Fibroblast of gingiva (primary cell): ENCODE results near the gene SEMA3E.

Experiments
- DNase-seq: peaks from one replicate; pipeline ENCODE4 v3.0.0-alpha.2; 2011; ENCODE audit warnings: low read depth

SEMA3E gene

DNA sequence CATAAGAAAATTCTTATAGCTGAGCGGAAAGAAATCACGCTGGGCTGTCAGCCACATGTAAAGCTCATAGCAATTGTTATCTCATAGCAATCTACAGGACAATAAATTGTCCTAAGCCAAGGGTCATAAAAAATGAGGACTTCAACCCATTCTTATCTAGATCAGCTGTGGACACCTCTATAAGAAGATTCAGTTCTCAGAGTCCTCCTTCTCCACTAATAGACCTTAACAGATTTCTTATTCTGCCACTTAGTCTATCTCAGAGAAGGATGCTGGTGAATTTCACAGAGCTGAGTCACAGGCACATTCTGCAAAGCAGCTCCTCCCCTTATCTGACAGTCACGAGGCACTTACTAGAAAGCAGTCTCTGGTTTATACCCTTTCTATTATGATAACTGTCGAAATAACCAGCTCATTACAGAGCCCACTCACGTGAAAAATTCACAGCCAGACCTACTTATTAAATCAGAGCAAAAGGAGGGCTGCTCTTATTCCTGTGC lies 300.9 kb downstream of the SEMA3E start:
- DNase-seq, result peak; percentile 21

DNA sequence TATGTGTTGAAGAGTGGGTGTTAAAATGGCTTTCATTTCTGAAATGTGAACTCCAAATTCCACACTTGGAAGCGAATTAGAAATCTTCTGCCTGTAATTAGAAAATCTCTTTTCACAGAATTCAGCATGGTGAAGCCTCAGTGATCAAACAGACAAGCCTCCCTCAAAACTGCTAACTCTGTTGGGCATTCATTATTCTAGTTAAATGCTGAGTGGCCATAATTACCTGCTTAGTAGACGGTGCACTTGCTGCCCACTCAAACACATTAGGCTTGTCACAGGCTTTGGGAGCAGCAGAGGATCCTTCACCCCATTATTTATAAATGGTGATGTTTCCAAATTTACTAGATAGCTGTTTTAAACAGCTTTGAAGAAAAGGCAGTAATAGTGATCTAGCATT lies 309.0 kb downstream of the SEMA3E start:
- no peak for DNase-seq

DNA sequence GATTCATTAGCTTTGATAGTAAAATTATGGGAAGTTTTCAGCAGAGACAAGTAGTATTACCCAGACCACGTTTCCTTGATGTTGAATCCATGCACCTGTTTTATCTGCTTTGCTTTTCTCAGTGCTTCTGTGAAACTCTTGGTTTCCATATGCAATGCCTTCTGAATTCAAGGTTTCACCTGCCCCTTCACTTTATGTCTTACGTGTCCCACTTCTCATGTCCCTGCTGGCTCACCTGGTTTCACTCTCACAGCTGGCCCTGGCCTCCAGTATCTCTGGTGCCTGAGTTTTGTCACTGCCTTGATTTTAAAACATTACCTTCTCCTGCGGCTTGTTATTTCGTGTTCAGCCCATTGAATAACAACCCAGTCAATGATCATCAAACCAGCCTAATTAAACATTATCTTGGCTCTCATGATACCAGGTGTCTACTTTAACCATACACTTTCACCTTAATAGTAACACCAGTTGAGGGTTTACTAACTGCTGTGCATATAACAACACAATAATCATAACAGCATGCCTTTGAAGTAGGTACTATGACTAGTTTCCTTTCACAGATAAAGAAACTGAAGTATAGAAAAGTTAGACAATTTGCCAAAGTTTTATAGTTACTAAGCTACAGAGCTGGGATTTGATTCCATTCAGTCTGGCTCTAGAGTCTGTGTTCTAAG lies 310.5 kb downstream of the SEMA3E start:
- DNase-seq, result no peak

DNA sequence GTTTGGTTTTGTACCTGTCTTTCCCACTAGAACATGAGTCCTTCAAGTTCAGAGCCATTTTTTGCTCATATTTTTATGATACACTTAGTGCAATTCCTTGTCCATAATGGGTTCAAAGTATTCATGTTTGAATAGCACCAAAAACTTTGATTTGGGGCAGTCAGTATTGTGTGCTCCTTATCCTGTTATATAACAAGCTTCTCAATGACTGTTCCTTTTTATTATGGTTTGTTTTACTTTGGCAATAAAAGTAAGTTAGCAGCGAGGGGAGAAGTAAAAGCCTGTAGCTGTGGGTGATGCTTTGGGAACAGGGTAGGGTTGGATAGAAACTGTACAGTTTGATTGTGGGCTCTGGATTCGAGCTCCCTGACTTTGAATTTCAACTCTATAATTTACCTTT lies 311.9 kb downstream of the SEMA3E start:
- no peak for DNase-seq

DNA sequence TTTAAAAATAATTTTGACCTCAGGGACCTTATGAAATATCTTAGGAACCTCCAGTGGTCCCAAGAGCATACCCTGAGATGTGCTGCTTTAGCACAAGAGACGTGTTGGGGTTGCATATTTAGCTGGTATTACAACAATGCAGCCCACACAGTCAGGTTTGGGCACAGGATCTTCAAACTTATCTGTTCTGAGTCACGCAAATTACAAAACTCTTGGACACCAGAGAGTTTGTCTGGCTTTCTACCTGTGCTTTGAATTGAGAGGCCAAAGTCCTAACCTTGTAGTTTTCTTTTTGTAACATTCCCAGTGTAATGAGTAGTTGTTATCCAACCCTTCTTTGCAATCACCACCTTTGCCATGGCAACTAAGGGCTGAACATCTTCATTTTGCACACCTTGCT lies 322.7 kb downstream of the SEMA3E start:
- DNase-seq, result no peak

DNA sequence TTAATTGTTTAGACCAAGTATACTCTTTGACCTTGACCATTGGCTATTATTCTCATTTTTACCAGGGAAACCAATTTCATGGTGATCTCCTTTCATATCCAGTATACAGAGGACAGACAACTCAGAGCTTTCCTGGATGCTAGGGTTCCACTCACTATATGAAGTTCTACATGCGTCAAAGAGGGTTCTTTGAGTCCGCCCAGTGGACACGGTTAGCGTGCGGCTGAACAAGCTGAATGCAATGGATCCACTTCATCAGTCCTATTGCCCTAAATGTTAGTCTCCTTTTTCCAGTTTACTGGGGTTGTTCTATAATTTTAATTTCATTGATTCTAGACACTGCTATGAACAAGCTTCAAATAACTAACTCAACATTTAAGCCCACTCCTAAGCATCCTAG lies 323.9 kb downstream of the SEMA3E start:
- DNase-seq, result no peak

DNA sequence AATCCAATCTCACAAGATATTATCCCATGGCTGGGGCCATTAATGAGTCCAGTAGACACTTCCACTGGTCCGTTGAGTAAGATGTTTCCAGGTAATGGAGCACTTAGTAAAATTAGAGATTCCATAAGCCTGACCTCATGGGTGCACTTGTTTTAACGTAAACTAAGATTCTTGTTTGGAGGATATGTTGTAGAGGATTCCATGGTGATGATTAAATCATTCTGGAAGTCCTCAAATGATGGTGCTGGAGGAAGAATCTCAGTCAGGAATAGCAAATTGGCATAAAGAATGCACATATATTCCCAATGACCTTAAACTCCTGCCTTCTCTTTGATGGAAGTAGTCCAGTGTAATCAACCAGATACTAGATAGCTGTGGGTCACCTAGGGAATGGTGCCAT lies 324.3 kb downstream of the SEMA3E start:
- no peak for DNase-seq

DNA sequence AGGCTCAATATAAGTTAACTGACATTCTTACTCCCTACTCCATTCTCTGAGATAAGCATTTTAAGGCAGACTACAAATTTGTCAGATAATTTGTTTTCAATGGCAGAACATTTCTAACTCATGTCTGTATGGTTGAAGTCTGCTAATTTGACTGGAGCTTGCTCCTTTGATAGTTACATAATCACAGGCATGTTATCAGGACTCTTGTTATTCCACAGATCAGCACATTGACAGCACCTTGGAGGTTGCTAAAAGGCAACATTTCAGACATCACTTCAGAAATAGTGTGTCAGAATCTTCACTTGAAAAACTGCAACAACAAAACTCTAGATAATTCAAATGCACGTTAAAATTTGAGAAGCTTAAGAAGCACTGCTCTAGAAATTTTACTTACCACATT lies 327.9 kb downstream of the SEMA3E start:
- no peak for DNase-seq

DNA sequence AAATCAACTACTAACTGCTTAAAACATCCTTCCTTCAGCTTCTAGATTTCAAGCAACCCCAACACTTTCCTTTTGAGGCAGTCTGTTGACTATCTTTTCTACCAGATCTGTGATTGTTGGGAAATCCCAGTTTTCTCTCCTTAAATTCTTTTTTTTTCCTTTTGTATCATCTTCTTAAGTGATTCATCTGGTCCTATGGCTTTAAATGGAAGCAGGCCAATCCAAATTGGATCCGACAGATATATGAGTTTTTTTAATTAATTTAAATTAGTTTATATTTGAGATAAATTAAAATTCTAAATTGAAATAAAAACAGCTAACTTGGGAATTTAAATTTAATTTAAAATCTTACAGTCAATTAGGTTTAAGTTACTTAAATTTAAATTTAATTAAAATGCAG lies 335.0 kb downstream of the SEMA3E start:
- no peak for DNase-seq
